ENCODE results near the gene GPR108. TPM values are rescaled to one million over a fixed set of nuclear protein-coding genes. Genes with fewer than 3 reads are reported as not detected.

Gene GPR108
- total RNA-seq, 1 experiment from 2014 or later = 39.4 TPM

GRCh38 chr19:6743714-6744380, 6.5 kb upstream of the GPR108 start:
- Histone ChIP-seq H3K9me3 (no peaks in the 10 kb centered on the region), H3K36me3 (peaks cover 17% of the 10 kb centered on the region), H3K27me3 (no peaks in the 10 kb centered on the region), H3K4me3 (no peak overlapping the region)
- no peak for DNase-seq

GRCh38 chr19:6743066-6743465, 5.7 kb upstream of the GPR108 start:
- Histone ChIP-seq H3K4me3 (no peak overlapping the region), H3K9me3 (no peaks in the 10 kb centered on the region), H3K27me3 (no peaks in the 10 kb centered on the region), H3K36me3 (peaks cover 15% of the 10 kb centered on the region)
- DNase-seq = no peak

GRCh38 chr19:6740589-6741343, 3.4 kb upstream of the GPR108 start:
- H3K36me3 ChIP-seq = peaks cover 6% of the 10 kb centered on the region
- peak overlapping the region; percentile 79 for H3K4me3 ChIP-seq
- H3K9me3 ChIP-seq = no peaks in the 10 kb centered on the region
- H3K27me3 ChIP-seq = no peaks in the 10 kb centered on the region
- peak; percentile 65 for DNase-seq

GRCh38 chr19:6739883-6740588, 2.7 kb upstream of the GPR108 start:
- DNase-seq = no peak
- H3K36me3 ChIP-seq = peaks cover 6% of the 10 kb centered on the region

GRCh38 chr19:6739390-6739882, 2.1 kb upstream of the GPR108 start, which contains the start of gene TRIP10:
Gene TRIP10 (plus strand): TSS chr19:6739680. CDS start chr19:6739762, 82 bp downstream.
- Histone ChIP-seq H3K9me3 (no peaks in the 10 kb centered on the region), H3K36me3 (peaks cover 6% of the 10 kb centered on the region), H3K4me3 (peak within 1 kb of the TSS; percentile 79), H3K27me3 (no peaks in the 10 kb centered on the region)
- DNase-seq = peak; percentile 51

More at GRCh38 chr19:6739883-6740588, 2.7 kb upstream of the GPR108 start:
- Histone ChIP-seq H3K27me3 (no peaks in the 10 kb centered on the region), H3K9me3 (no peaks in the 10 kb centered on the region), H3K4me3 (peak overlapping the region; percentile 79)

GRCh38 chr19:6738787-6739389, 1.5 kb upstream of the GPR108 start:
- DNase-seq = no peak
- Histone ChIP-seq H3K9me3 (no peaks in the 10 kb centered on the region), H3K27me3 (no peaks in the 10 kb centered on the region), H3K4me3 (peak overlapping the region; percentile 31), H3K36me3 (peaks cover 6% of the 10 kb centered on the region)

- no peak overlapping the region for H3K4me3 ChIP-seq
Measured at GRCh38 chr19:6737873-6738786, 750 bp upstream of the GPR108 start.

GRCh38 chr19:6736917-6737283, 480 bp downstream of the GPR108 start:
- H3K4me3 ChIP-seq = peak overlapping the region; percentile 81

More at GRCh38 chr19:6737873-6738786, 750 bp upstream of the GPR108 start:
- no peaks in the 10 kb centered on the region for H3K27me3 ChIP-seq
- DNase-seq = peak; percentile 74
- H3K36me3 ChIP-seq = peaks cover 4% of the 10 kb centered on the region
- no peaks in the 10 kb centered on the region for H3K9me3 ChIP-seq

GRCh38 chr19:6736169-6736916, 1.0 kb downstream of the GPR108 start:
- peak; percentile 70 for DNase-seq
- no peaks in the 10 kb centered on the region for H3K27me3 ChIP-seq
- H3K4me3 ChIP-seq = peak overlapping the region; percentile 81
- H3K36me3 ChIP-seq = peaks cover 3% of the 10 kb centered on the region
- H3K9me3 ChIP-seq = no peaks in the 10 kb centered on the region

More at GRCh38 chr19:6736917-6737283, 480 bp downstream of the GPR108 start:
- Histone ChIP-seq H3K36me3 (peaks cover 4% of the 10 kb centered on the region), H3K27me3 (no peaks in the 10 kb centered on the region), H3K9me3 (no peaks in the 10 kb centered on the region)
- no peak for DNase-seq

- no peak overlapping the region for H3K4me3 ChIP-seq
- DNase-seq = no peak
- no peaks in the 10 kb centered on the region for H3K9me3 ChIP-seq
- no peaks in the 10 kb centered on the region for H3K27me3 ChIP-seq
- no peaks in the 10 kb centered on the region for H3K36me3 ChIP-seq
Measured at GRCh38 chr19:6735181-6735911, 2.0 kb downstream of the GPR108 start.

- no peaks in the 10 kb centered on the region for H3K27me3 ChIP-seq
- no peaks in the 10 kb centered on the region for H3K9me3 ChIP-seq
- no peak overlapping the region for H3K4me3 ChIP-seq
- no peaks in the 10 kb centered on the region for H3K36me3 ChIP-seq
- no peak for DNase-seq
Measured at GRCh38 chr19:6734096-6734696, 3.2 kb downstream of the GPR108 start.

GRCh38 chr19:6733338-6734095, 3.9 kb downstream of the GPR108 start:
- DNase-seq = no peak
- Histone ChIP-seq H3K9me3 (no peaks in the 10 kb centered on the region), H3K36me3 (no peaks in the 10 kb centered on the region), H3K27me3 (no peaks in the 10 kb centered on the region), H3K4me3 (no peak overlapping the region)

GRCh38 chr19:6732803-6733337, 4.5 kb downstream of the GPR108 start:
- Histone ChIP-seq H3K9me3 (no peaks in the 10 kb centered on the region), H3K36me3 (no peaks in the 10 kb centered on the region), H3K4me3 (no peak overlapping the region), H3K27me3 (no peaks in the 10 kb centered on the region)
- DNase-seq = no peak
